ENCODE data around the gene ARF6. TPM values are rescaled to one million over a fixed set of nuclear protein-coding genes. Genes with fewer than 3 reads are reported as not detected.

ARF6 gene
- total and polyA plus RNA-seq, 10 of the 15 experiments (the other 5 are each of a cell fraction or from before 2014, with no cell fraction given) = 46.8 to 128 (median 71.9) TPM

DNA sequence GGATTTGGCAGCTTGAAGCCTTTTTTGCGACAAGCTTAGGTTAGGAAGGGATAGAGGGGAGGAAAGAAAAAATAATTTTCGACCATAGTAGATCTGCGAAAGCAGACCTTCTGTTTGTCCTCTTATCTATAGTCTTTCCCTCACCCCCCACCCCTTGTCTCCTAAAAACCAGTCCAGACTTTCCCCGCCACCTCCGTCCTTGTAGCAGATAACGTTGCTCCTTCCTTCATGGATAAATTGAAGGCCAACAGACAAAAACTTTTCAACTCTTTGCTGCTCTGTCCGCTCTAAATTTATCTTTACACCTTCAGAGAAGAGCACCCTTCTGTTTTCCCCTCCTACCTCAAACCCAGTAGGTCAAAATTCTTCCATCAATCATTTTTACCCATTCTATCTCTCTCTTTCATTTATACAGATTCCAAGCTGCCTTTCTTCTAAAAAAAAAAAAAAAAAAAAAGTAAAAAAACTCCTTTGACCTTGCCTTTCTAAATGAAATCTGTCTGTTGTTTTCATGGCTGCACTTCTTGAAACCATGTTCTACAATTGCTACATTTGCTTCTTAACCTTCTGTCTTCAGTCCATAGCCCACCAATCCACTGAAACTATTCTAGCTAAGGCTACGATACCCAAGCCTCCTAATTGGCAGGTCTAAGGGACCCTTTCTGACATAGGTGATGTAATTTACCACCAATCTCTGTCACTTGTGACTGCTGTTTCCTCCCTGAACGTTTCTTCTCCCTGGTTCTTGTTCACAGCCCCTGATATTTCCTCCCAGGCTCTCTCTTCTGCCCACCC, 29.2 kb upstream of the ARF6 start (continued):
- TF ChIP-seq ZBTB40 (IDR thresholded peaks at IDR 0.05; ENCODE audit: borderline replicate concordance) = no peak
- peak; percentile 66 for TF ChIP-seq ZNF384 (IDR thresholded peaks at IDR 0.05; ENCODE audit: borderline replicate concordance, low read depth, low read length)
- no peak for TF ChIP-seq MEF2B (IDR thresholded peaks at IDR 0.05; ENCODE audit: partially characterized antibody, poor library complexity, severe bottlenecking)
- no peak for TF ChIP-seq TARDBP (IDR thresholded peaks at IDR 0.05; ENCODE audit: borderline replicate concordance)
- no peak for TF ChIP-seq GABPA (IDR thresholded peaks at IDR 0.05; ENCODE audit: low read depth)
- no peak for TF ChIP-seq RB1 (IDR thresholded peaks at IDR 0.05; ENCODE audit: borderline replicate concordance)
- TF ChIP-seq MTA3 (IDR thresholded peaks at IDR 0.05; ENCODE audit: borderline replicate concordance, low read length) = no peak
- no peak for TF ChIP-seq IKZF1 (conservative IDR thresholded peaks at IDR 0.05)
- no peak for TF ChIP-seq ETV6 (conservative IDR thresholded peaks at IDR 0.05 in 1 of 2, IDR thresholded peaks at IDR 0.05 in 1 of 2; ENCODE audit: borderline replicate concordance in 1 of 2, low read depth in 1 of 2)
- no peak for TF ChIP-seq WRNIP1 (IDR thresholded peaks at IDR 0.05; ENCODE audit: borderline replicate concordance, low read depth, low read length)
- no peak for TF ChIP-seq EZH2 (IDR thresholded peaks at IDR 0.05; ENCODE audit: borderline replicate concordance, control insufficient read depth, low read depth, low read length)
- TF ChIP-seq, protein P1, sequence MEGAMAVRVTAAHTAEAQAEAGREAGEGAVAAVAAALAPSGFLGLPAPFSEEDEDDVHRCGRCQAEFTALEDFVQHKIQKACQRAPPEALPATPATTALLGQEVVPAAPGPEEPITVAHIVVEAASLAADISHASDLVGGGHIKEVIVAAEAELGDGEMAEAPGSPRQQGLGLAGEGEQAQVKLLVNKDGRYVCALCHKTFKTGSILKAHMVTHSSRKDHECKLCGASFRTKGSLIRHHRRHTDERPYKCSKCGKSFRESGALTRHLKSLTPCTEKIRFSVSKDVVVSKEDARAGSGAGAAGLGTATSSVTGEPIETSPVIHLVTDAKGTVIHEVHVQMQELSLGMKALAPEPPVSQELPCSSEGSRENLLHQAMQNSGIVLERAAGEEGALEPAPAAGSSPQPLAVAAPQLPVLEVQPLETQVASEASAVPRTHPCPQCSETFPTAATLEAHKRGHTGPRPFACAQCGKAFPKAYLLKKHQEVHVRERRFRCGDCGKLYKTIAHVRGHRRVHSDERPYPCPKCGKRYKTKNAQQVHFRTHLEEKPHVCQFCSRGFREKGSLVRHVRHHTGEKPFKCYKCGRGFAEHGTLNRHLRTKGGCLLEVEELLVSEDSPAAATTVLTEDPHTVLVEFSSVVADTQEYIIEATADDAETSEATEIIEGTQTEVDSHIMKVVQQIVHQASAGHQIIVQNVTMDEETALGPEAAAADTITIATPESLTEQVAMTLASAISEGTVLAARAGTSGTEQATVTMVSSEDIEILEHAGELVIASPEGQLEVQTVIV (IDR thresholded peaks at IDR 0.05; ENCODE audit: borderline replicate concordance, partially characterized antibody) = no peak
- TF ChIP-seq CHD1 (IDR thresholded peaks at IDR 0.05; ENCODE audit: low read depth, low read length) = 0 out of 2 replicates have a peak, but pooled peaks have one; percentile 51
- no peak for TF ChIP-seq MYC (IDR thresholded peaks at IDR 0.05; ENCODE audit: insufficient read depth, insufficient read length, insufficient replicate concordance, low read length, severe bottlenecking)
- TF ChIP-seq, protein P2, sequence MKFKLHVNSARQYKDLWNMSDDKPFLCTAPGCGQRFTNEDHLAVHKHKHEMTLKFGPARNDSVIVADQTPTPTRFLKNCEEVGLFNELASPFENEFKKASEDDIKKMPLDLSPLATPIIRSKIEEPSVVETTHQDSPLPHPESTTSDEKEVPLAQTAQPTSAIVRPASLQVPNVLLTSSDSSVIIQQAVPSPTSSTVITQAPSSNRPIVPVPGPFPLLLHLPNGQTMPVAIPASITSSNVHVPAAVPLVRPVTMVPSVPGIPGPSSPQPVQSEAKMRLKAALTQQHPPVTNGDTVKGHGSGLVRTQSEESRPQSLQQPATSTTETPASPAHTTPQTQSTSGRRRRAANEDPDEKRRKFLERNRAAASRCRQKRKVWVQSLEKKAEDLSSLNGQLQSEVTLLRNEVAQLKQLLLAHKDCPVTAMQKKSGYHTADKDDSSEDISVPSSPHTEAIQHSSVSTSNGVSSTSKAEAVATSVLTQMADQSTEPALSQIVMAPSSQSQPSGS (IDR thresholded peaks at IDR 0.05; ENCODE audit: low read length) = peak; percentile 78
- TF ChIP-seq, protein P3, sequence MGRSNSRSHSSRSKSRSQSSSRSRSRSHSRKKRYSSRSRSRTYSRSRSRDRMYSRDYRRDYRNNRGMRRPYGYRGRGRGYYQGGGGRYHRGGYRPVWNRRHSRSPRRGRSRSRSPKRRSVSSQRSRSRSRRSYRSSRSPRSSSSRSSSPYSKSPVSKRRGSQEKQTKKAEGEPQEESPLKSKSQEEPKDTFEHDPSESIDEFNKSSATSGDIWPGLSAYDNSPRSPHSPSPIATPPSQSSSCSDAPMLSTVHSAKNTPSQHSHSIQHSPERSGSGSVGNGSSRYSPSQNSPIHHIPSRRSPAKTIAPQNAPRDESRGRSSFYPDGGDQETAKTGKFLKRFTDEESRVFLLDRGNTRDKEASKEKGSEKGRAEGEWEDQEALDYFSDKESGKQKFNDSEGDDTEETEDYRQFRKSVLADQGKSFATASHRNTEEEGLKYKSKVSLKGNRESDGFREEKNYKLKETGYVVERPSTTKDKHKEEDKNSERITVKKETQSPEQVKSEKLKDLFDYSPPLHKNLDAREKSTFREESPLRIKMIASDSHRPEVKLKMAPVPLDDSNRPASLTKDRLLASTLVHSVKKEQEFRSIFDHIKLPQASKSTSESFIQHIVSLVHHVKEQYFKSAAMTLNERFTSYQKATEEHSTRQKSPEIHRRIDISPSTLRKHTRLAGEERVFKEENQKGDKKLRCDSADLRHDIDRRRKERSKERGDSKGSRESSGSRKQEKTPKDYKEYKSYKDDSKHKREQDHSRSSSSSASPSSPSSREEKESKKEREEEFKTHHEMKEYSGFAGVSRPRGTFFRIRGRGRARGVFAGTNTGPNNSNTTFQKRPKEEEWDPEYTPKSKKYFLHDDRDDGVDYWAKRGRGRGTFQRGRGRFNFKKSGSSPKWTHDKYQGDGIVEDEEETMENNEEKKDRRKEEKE (IDR thresholded peaks at IDR 0.05) = no peak
- no peak for TF ChIP-seq SREBF2 (IDR thresholded peaks at IDR 0.05; ENCODE audit: low read length)
